Measurements from ENCODE around the gene MEF2A.
"Not testable (repeated sequence)": the region's sequence is repeated elsewhere in the genome, so short reads cannot be mapped to it uniquely, and the experiment has no call there.

The MEF2A gene

GRCh38 chr15:99729327-99729726 lies 163.5 kb downstream of the MEF2A start:
- ATAC-seq (no peak), DNase-seq (ENCODE audit: low spot score in 2 of 2) (no peak)
- Mint-ChIP-seq H3K36me3 (no peaks in the 10 kb centered on the region), H3K9me3 (no peaks in the 10 kb centered on the region), H3K4me1 (peaks cover 17% of the 10 kb centered on the region), H3K27ac (no peak overlapping the region), H3K4me3 (no peak overlapping the region)

- Mint-ChIP-seq H3K4me3 (no peak overlapping the region), H3K4me1 (peaks cover 17% of the 10 kb centered on the region), H3K27ac (no peak overlapping the region), H3K36me3 (no peaks in the 10 kb centered on the region), H3K9me3 (no peaks in the 10 kb centered on the region)
- ATAC-seq (no peak), DNase-seq (ENCODE audit: low spot score in 2 of 2) (no peak)
Measured at GRCh38 chr15:99729920-99730319, 164.1 kb downstream of the MEF2A start.

- no peaks in the 10 kb centered on the region for H3K9me3 Mint-ChIP-seq
- ATAC-seq (no peak), DNase-seq (ENCODE audit: low spot score in 2 of 2) (no peak)
- no peaks in the 10 kb centered on the region for H3K36me3 Mint-ChIP-seq
- H3K27ac Mint-ChIP-seq = no peak overlapping the region
- H3K4me3 Mint-ChIP-seq = peak overlapping the region; percentile 77
- H3K4me1 Mint-ChIP-seq = peaks cover 17% of the 10 kb centered on the region
Measured at GRCh38 chr15:99731336-99732123, 165.7 kb downstream of the MEF2A start.

- no peak overlapping the region for H3K27ac Mint-ChIP-seq
- no peak for DNase-seq (ENCODE audit: low spot score in 2 of 2)
- ATAC-seq = no peak
- peak overlapping the region; percentile 77 for H3K4me3 Mint-ChIP-seq
- H3K4me1 Mint-ChIP-seq = peaks cover 17% of the 10 kb centered on the region
- no peaks in the 10 kb centered on the region for H3K36me3 Mint-ChIP-seq
- H3K9me3 Mint-ChIP-seq = no peaks in the 10 kb centered on the region
Measured at GRCh38 chr15:99732124-99732750, 166.5 kb downstream of the MEF2A start.

- Mint-ChIP-seq H3K9me3 (no peaks in the 10 kb centered on the region), H3K4me3 (peak overlapping the region; percentile 77), H3K27ac (no peak overlapping the region), H3K4me1 (peaks cover 17% of the 10 kb centered on the region), H3K36me3 (no peaks in the 10 kb centered on the region)
- ATAC-seq (peak; percentile 49), DNase-seq (ENCODE audit: low spot score in 2 of 2) (no peak)
Measured at GRCh38 chr15:99732751-99733267, 167.0 kb downstream of the MEF2A start.

- Mint-ChIP-seq H3K36me3 (no peaks in the 10 kb centered on the region), H3K27ac (peak within 1 kb of the TSS; percentile 98), H3K4me1 (peaks cover 17% of the 10 kb centered on the region), H3K4me3 (peak within 1 kb of the TSS; percentile 77), H3K9me3 (no peaks in the 10 kb centered on the region)
- peak; percentile 89 to 96 for DNase-seq (ENCODE audit: low spot score in 2 of 2)
- peak; percentile 98 for ATAC-seq
Measured at GRCh38 chr15:99733268-99734039, 167.7 kb downstream of the MEF2A start, which contains the start of gene LYSMD4. LYSMD4 (minus strand) TSS chr15:99733437; CDS start chr15:99731999, 1,438 bp downstream.

GRCh38 chr15:99734040-99734291 lies 168.2 kb downstream of the MEF2A start:
- not testable (repeated sequence) for H3K9me3 Mint-ChIP-seq; ATAC-seq; H3K36me3 Mint-ChIP-seq; DNase-seq (ENCODE audit: low spot score in 2 of 2)
- Mint-ChIP-seq H3K4me3 (peak overlapping the region; percentile 77), H3K4me1 (peaks cover 17% of the 10 kb centered on the region), H3K27ac (peak overlapping the region; percentile 98)

- ATAC-seq = no peak
- no peak for DNase-seq (ENCODE audit: low spot score in 2 of 2)
- H3K36me3 Mint-ChIP-seq = no peaks in the 10 kb centered on the region
- H3K27ac Mint-ChIP-seq = peak overlapping the region; percentile 40
- H3K4me1 Mint-ChIP-seq = peaks cover 17% of the 10 kb centered on the region
- H3K9me3 Mint-ChIP-seq = no peaks in the 10 kb centered on the region
- no peak overlapping the region for H3K4me3 Mint-ChIP-seq
Measured at GRCh38 chr15:99734575-99734974, 168.8 kb downstream of the MEF2A start.

GRCh38 chr15:99735868-99736267 lies 170.1 kb downstream of the MEF2A start:
- DNase-seq (ENCODE audit: low spot score in 2 of 2) = no peak
- H3K27ac Mint-ChIP-seq = peak overlapping the region; percentile 40
- H3K9me3 Mint-ChIP-seq = no peaks in the 10 kb centered on the region
- no peak overlapping the region for H3K4me3 Mint-ChIP-seq
- H3K36me3 Mint-ChIP-seq = no peaks in the 10 kb centered on the region
- peaks cover 12% of the 10 kb centered on the region for H3K4me1 Mint-ChIP-seq
- ATAC-seq = no peak

- Mint-ChIP-seq H3K9me3 (no peaks in the 10 kb centered on the region), H3K4me3 (no peak overlapping the region)
- ATAC-seq = no peak
Measured at GRCh38 chr15:99736702-99737101, 170.9 kb downstream of the MEF2A start.

GRCh38 chr15:99738021-99738847 lies 172.4 kb downstream of the MEF2A start:
- Mint-ChIP-seq H3K9me3 (no peaks in the 10 kb centered on the region), H3K27ac (no peak overlapping the region), H3K36me3 (no peaks in the 10 kb centered on the region), H3K4me3 (no peak overlapping the region), H3K4me1 (peaks cover 5% of the 10 kb centered on the region)
- no peak for DNase-seq (ENCODE audit: low spot score in 2 of 2)
- ATAC-seq = no peak

More at GRCh38 chr15:99736702-99737101, 170.9 kb downstream of the MEF2A start:
- Mint-ChIP-seq H3K4me1 (peaks cover 12% of the 10 kb centered on the region), H3K36me3 (no peaks in the 10 kb centered on the region), H3K27ac (no peak overlapping the region)
- no peak for DNase-seq (ENCODE audit: low spot score in 2 of 2)

- H3K9me3 Mint-ChIP-seq = no peaks in the 10 kb centered on the region
- DNase-seq (ENCODE audit: low spot score in 2 of 2) (peak in 1 of 2 donors; percentile 30), ATAC-seq (no peak)
- H3K27ac Mint-ChIP-seq = peak overlapping the region; percentile 26
- H3K4me3 Mint-ChIP-seq = no peak overlapping the region
- H3K36me3 Mint-ChIP-seq = no peaks in the 10 kb centered on the region
- no peaks in the 10 kb centered on the region for H3K4me1 Mint-ChIP-seq
Measured at GRCh38 chr15:99741835-99742234, 176.1 kb downstream of the MEF2A start.

- no peak overlapping the region for H3K27ac Mint-ChIP-seq
- peak in 1 of 2 donors; percentile 41 for DNase-seq (ENCODE audit: low spot score in 2 of 2)
- H3K4me3 Mint-ChIP-seq = no peak overlapping the region
- H3K4me1 Mint-ChIP-seq = no peaks in the 10 kb centered on the region
- H3K36me3 Mint-ChIP-seq = no peaks in the 10 kb centered on the region
- no peaks in the 10 kb centered on the region for H3K9me3 Mint-ChIP-seq
- ATAC-seq = no peak
Measured at GRCh38 chr15:99744142-99744541, 178.4 kb downstream of the MEF2A start.

- Mint-ChIP-seq H3K27ac (no peak overlapping the region), H3K9me3 (no peaks in the 10 kb centered on the region), H3K36me3 (no peaks in the 10 kb centered on the region), H3K4me1 (no peaks in the 10 kb centered on the region), H3K4me3 (no peak overlapping the region)
- DNase-seq (ENCODE audit: low spot score in 2 of 2) = peak in 1 of 2 donors; percentile 20
- ATAC-seq = no peak
Measured at GRCh38 chr15:99745370-99746086, 179.7 kb downstream of the MEF2A start.

Measured in stimulated activated effector memory CD8-positive, alpha-beta T cell treated with anti-CD3 and anti-CD28 coated beads, Interleukin-12 subunit alpha, Interleukin-12 subunit beta, amount 100 ng/mL, for 72 hours (primary cell).